HepG2 (cell line): Measurements from ENCODE around the gene GMEB1. TPM values are rescaled to one million over a fixed set of nuclear protein-coding genes. Genes with fewer than 3 reads are reported as not detected.

Experiments
- GATAD2A ChIP-seq: IDR thresholded peaks from 2 replicates; pipeline ENCODE4 v1.6.1; 2016
- PAX8 ChIP-seq: sonication (generic); formaldehyde crosslinking; IDR thresholded peaks from 2 replicates; pipeline ENCODE4 v1.8.0; 2022; ENCODE audit warnings: mild to moderate bottlenecking, missing genetic modification reagents, borderline replicate concordance
- SIN3A ChIP-seq: IDR thresholded peaks from 2 replicates; pipeline ENCODE4 v1.6.1; 2011; ENCODE audit warnings: low read depth, mild to moderate bottlenecking, control low read depth, low read length, borderline replicate concordance
- ZNF512 ChIP-seq: sonication (generic); formaldehyde crosslinking; IDR thresholded peaks from 2 replicates; pipeline ENCODE4 v1.4.0; 2020; ENCODE audit warnings: mild to moderate bottlenecking, missing genetic modification reagents
- ZNF547 ChIP-seq: sonication (generic); formaldehyde crosslinking; IDR thresholded peaks from 2 replicates; pipeline ENCODE4 v1.5.1; 2020; ENCODE audit warnings: mild to moderate bottlenecking, missing genetic modification reagents
- ZNF75D ChIP-seq: sonication (generic); formaldehyde crosslinking; IDR thresholded peaks from 2 replicates; pipeline ENCODE4 v1.8.1; 2023; ENCODE audit warnings: missing genetic modification reagents, mild to moderate bottlenecking, borderline replicate concordance
- ZNF790 ChIP-seq: sonication (generic); formaldehyde crosslinking; IDR thresholded peaks from 2 replicates; pipeline ENCODE4 v1.8.0; 2022; ENCODE audit warnings: missing genetic modification reagents, mild to moderate bottlenecking, borderline replicate concordance
- ZSCAN21 ChIP-seq: sonication (generic); formaldehyde crosslinking; IDR thresholded peaks from 2 replicates; pipeline ENCODE4 v1.8.0; 2022; ENCODE audit warnings: mild to moderate bottlenecking, missing genetic modification reagents, moderate library complexity, borderline replicate concordance
- polyA plus RNA-seq, 8 experiments: library from polyadenylated mRNA; depleted of rRNA in 3 of 8; stranded (reverse) in 7 of 8; unstranded in 1 of 8; fragments of >200 nt; fragmentation: Illumina TruSeq in 4 of 8; extraction: Trizol in 4 of 8; gene quantifications; 2 replicates each; pipeline versions ENCODE4 v1.2.1 to v1.2.3, GENCODE V29; 2011 to 2016; ENCODE audit warnings: low read depth in 4 of 8, missing spikeins in 1 of 8, mixed read lengths in 1 of 8; ENCODE audit not compliant: insufficient read depth in 1 of 8
- total RNA-seq, 5 experiments: library from RNA; depleted of rRNA; stranded (reverse); fragments of >200 nt; fragmentation: Illumina TruSeq; extraction: Trizol; gene quantifications; 2 replicates each; pipeline ENCODE4 v1.2.3, GENCODE V29; 2016; ENCODE audit warnings: low read depth in 1 of 5
- TF ChIP-seq, protein P1 (sequence below): sonication (generic); formaldehyde crosslinking; conservative IDR thresholded peaks from 2 replicates; pipeline ENCODE4 v1.4.0; 2020; ENCODE audit warnings: mild to moderate bottlenecking, missing genetic modification reagents, moderate library complexity
- TF ChIP-seq, protein P2 (sequence below): IDR thresholded peaks from 2 replicates; pipeline ENCODE4 v1.6.1; 2016; ENCODE audit warnings: low read depth, control low read depth
- TF ChIP-seq, protein P3 (sequence below): sonication (generic); formaldehyde crosslinking; IDR thresholded peaks from 2 replicates; pipeline ENCODE4 v1.5.1; 2020; ENCODE audit warnings: mild to moderate bottlenecking, missing genetic modification reagents
- TF ChIP-seq, protein P4 (sequence below): sonication (generic); formaldehyde crosslinking; IDR thresholded peaks from 2 replicates; pipeline ENCODE4 v1.8.1; 2023; ENCODE audit warnings: mild to moderate bottlenecking, moderate library complexity, missing genetic modification reagents
- TF ChIP-seq, protein P5 (sequence below): sonication (generic); formaldehyde crosslinking; IDR thresholded peaks from 2 replicates; pipeline ENCODE4 v1.4.0; 2020; ENCODE audit warnings: mild to moderate bottlenecking, missing genetic modification reagents

Gene GMEB1
- total and polyA plus RNA-seq, 2 of the 13 experiments (the other 11 are each of a cell fraction or from before 2014, with no cell fraction given): 3.0 to 6.0 TPM

GRCh38 chr1:28648474-28649198 is 19.9 kb upstream of the GMEB1 start, which contains the start of gene RNU11 (continued):
- TF ChIP-seq, protein P1, sequence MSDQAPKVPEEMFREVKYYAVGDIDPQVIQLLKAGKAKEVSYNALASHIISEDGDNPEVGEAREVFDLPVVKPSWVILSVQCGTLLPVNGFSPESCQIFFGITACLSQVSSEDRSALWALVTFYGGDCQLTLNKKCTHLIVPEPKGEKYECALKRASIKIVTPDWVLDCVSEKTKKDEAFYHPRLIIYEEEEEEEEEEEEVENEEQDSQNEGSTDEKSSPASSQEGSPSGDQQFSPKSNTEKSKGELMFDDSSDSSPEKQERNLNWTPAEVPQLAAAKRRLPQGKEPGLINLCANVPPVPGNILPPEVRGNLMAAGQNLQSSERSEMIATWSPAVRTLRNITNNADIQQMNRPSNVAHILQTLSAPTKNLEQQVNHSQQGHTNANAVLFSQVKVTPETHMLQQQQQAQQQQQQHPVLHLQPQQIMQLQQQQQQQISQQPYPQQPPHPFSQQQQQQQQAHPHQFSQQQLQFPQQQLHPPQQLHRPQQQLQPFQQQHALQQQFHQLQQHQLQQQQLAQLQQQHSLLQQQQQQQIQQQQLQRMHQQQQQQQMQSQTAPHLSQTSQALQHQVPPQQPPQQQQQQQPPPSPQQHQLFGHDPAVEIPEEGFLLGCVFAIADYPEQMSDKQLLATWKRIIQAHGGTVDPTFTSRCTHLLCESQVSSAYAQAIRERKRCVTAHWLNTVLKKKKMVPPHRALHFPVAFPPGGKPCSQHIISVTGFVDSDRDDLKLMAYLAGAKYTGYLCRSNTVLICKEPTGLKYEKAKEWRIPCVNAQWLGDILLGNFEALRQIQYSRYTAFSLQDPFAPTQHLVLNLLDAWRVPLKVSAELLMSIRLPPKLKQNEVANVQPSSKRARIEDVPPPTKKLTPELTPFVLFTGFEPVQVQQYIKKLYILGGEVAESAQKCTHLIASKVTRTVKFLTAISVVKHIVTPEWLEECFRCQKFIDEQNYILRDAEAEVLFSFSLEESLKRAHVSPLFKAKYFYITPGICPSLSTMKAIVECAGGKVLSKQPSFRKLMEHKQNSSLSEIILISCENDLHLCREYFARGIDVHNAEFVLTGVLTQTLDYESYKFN (CRISPR knock-in tag): peak; percentile 78
- TF ChIP-seq, protein P2, sequence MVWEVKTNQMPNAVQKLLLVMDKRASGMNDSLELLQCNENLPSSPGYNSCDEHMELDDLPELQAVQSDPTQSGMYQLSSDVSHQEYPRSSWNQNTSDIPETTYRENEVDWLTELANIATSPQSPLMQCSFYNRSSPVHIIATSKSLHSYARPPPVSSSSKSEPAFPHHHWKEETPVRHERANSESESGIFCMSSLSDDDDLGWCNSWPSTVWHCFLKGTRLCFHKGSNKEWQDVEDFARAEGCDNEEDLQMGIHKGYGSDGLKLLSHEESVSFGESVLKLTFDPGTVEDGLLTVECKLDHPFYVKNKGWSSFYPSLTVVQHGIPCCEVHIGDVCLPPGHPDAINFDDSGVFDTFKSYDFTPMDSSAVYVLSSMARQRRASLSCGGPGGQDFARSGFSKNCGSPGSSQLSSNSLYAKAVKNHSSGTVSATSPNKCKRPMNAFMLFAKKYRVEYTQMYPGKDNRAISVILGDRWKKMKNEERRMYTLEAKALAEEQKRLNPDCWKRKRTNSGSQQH (CRISPR knock-in tag): peak; percentile 89; the same call in 1 of the 2 replicates
- 0 out of 2 replicates have a peak, but pooled peaks have one; percentile 84 for TF ChIP-seq PAX8 (CRISPR knock-in tag)
- no peak for TF ChIP-seq ZNF75D (CRISPR knock-in tag)
- TF ChIP-seq, protein P3, sequence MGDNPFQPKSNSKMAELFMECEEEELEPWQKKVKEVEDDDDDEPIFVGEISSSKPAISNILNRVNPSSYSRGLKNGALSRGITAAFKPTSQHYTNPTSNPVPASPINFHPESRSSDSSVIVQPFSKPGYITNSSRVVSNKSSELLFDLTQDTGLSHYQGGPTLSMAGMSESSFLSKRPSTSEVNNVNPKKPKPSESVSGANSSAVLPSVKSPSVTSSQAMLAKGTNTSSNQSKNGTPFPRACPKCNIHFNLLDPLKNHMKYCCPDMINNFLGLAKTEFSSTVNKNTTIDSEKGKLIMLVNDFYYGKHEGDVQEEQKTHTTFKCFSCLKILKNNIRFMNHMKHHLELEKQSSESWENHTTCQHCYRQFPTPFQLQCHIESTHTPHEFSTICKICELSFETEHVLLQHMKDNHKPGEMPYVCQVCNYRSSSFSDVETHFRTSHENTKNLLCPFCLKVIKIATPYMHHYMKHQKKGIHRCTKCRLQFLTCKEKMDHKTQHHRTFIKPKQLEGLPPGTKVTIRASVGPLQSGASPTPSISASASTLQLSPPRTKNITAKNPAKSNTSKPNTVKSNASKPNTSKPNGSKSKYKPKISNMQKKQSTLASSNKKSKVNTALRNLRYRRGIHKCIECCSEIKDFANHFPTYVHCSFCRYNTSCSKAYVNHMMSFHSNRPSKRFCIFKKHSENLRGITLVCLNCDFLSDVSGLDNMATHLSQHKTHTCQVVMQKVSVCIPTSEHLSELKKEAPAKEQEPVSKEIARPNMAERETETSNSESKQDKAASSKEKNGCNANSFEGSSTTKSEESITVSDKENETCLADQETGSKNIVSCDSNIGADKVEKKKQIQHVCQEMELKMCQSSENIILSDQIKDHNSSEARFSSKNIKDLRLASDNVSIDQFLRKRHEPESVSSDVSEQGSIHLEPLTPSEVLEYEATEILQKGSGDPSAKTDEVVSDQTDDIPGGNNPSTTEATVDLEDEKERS (CRISPR knock-in tag): peak; percentile 88; the same call in 1 of the 2 replicates
- peak; percentile 61; the same call in 1 of the 2 replicates for TF ChIP-seq ZNF547 (CRISPR knock-in tag)
- TF ChIP-seq ZNF512 (CRISPR knock-in tag): no peak
- TF ChIP-seq ZNF790 (CRISPR knock-in tag): peak; percentile 41; the same call in 1 of the 2 replicates
- peak; percentile 74; the same call in 1 of the 2 replicates for TF ChIP-seq ZSCAN21 (CRISPR knock-in tag)
- TF ChIP-seq, protein P4, sequence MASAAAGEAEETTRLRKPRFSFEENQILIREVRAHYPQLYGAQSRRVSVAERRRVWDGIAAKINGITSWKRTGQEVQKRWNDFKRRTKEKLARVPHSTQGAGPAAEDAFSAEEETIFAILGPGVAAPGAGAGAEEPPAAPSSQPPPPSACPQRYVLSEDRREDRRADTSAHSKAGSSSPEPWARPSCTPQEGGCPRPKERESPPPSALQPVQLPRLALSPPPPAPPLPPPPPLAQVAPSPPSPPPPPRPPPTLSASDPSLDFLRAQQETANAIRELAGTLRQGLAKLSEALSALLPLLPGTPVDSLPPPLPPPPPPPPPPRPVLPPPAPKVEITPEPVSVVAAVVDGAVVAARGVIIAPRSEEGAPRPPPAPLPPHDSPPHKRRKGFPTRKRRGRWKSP (CRISPR knock-in tag): peak; percentile 90
- peak; percentile 98 for TF ChIP-seq SIN3A
- TF ChIP-seq GATAD2A (CRISPR knock-in tag): peak; percentile 67
- TF ChIP-seq, protein P5, sequence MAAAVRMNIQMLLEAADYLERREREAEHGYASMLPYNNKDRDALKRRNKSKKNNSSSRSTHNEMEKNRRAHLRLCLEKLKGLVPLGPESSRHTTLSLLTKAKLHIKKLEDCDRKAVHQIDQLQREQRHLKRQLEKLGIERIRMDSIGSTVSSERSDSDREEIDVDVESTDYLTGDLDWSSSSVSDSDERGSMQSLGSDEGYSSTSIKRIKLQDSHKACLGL (CRISPR knock-in tag): no peak
